Adipose tissue (tissue), 3 donors: ENCODE results near the gene ASTN2. TPM values are rescaled to one million over a fixed set of nuclear protein-coding genes. Genes with fewer than 3 reads are reported as not detected.

Experiments used
- H3K27ac ChIP-seq: one replicate; pipeline ENCODE4 v1.5.1; 2013; ENCODE audit warnings: low read depth, low read length
- WGBS, 3 donors: extraction: QIAGEN DNeasy Blood & Tissue Kit; methylation state at CpG; one replicate each; pipeline ENCODE4 v1.1.7; 2013; 5-methylcytosine and 5-hydroxymethylcytosine counted together
- polyA plus RNA-seq, 3 donors: library from polyadenylated mRNA; stranded (reverse); fragments of 200-250 nt; gene quantifications; one replicate each; pipeline ENCODE4 v1.2.3, GENCODE V29; 2013
- donor health status: healthy with polysubstance abuse.
- donor health status: Bipolar disorder and iron deficiency.
- donor health status: healthy.

ASTN2 gene
- polyA plus RNA-seq, 3 donors = 2.8 to 4.5 (median 3.0) TPM

DNA sequence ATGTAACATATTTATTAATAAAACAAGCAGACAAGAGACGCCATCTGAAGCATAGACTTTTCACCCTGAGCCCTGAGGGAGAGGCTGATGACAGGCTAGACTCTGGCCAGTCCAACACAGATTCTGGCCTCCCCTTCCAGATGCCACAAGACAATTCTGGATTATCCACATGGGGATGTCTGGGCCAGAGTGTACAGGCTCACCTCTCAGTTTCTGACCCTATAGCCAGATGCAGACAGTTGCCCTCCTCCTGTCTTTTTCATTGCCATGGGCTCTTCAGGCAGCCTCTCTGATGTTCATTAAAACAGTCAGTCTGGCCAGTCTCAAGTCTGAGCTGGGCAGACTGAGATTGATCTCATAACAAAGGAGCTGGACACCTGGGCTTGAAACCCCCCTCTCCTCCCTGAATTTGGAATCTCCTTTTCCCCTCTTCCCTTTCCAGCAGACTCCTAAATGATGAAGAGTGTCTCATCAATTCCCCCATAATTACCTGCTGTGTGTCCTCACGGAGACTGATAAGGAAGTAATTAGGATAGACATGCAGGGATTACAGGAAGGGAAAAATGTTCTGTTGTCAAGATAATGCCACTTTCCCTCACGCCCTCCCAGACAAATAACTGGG, 89.6 kb downstream of the ASTN2 start:
- no peak overlapping the region for H3K27ac ChIP-seq
- WGBS, 3 donors = 41 to 67% (median 49%) methylated on average over 3 of the region's 3 CpGs

DNA sequence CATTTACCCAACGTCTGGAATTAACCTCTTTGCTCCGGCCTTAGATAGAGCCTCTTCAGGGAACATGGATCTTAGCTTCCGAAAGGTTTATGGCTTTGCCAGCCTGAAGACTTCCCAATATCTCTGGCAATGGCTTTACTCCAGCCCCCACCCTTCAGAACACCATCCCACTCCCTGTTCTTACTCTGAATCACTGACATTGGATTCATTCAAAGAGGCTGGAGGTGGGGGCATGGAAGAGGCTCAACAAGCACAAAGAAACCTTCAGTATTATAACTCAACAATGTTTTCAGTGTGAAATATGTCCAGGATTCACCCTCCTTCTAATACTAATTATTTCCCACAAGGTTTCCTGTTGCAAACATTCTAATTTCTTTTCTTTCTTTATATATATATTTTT, 91.5 kb downstream of the ASTN2 start:
- H3K27ac ChIP-seq = no peak overlapping the region
- WGBS, 3 donors = 28 to 37% (median 34%) methylated on average over 3 of the region's 3 CpGs

DNA sequence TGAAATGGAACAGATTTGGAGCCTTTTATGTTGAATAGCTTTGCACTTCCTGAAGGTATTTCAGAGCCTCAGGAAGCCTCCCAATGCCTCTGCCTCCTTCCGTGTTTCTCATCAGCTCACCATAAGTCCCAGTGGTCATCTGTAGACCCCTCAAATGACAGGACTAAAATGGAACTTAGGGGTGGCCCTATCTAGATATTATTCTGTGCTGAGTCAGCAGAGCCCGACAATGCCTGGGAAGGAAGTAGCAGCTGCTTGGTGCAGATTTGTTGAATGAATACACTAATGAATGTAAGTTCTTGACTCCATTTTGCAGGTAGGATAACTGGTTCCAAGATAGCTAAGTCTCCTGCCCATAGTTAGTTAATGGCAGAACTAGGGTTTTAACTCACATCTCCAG, 97.7 kb downstream of the ASTN2 start:
- no peak overlapping the region for H3K27ac ChIP-seq
- 39 to 68% (median 47%) methylated on average over 2 of the region's 2 CpGs for WGBS, 3 donors

DNA sequence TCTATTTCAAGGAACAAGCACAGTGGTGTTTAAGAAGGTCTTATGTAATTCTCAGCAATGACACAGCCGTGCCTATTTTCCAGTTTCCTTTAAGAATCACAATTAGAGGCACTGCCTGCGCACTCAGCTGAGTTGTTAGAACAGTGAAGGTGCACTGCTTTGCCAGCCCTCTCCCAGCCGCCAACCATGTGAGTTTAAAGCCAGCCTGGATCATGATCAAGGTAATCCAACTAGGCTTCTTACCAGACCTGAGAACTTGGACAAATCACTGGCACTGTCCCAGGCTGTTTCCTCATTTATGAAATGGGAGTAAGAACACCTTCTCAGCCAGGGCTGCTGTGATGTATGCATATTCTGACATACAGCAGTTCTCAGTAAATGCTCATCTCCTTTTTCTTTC, 99.6 kb downstream of the ASTN2 start:
- H3K27ac ChIP-seq = no peak overlapping the region
- WGBS, 3 donors = 30 to 78% (median 73%) methylated on average over 3 of the region's 3 CpGs

DNA sequence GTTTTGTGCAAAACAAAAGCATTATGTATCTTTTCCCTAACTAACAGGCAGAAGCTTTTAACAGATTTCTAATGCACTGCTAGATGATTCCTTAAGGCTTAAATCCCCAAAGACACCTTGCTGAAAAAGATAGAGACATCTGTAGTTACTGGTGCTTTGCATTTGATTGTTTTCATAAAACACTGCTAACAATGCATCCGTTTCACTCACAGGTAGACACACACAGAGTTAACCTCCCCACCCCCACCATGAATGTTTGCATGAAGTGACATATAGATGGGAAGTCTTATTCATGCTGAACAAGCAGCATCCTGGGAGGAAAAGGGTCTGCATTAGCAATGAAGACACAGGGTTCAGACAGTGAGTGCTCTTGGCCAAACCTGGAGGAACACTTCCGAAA, 100.9 kb downstream of the ASTN2 start:
- no peak overlapping the region for H3K27ac ChIP-seq
- WGBS, 3 donors = 51 to 59% (median 56%) methylated on average over 2 of the region's 2 CpGs

DNA sequence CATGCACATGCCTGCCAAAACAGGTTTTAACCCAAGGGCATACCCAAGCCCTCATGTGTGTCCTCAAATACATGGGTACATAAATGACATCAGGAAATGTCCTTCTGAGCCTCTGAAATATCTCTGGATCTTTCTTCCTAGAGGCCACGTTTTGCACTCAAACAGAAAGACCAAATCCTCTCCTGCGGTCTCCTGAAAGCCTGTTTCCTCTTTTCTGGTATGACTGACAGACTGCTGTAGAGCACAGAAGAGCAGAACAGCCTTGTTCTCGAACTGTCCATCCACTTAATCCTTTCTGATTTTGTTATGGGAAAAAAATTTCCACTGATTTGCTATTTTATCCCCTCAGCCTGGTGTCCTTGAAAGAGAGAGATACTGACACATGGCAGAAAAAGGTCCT, 107.2 kb downstream of the ASTN2 start:
- WGBS, 3 donors = 39 to 67% (median 39%) methylated on average over 3 of the region's 3 CpGs
- no peak overlapping the region for H3K27ac ChIP-seq

DNA sequence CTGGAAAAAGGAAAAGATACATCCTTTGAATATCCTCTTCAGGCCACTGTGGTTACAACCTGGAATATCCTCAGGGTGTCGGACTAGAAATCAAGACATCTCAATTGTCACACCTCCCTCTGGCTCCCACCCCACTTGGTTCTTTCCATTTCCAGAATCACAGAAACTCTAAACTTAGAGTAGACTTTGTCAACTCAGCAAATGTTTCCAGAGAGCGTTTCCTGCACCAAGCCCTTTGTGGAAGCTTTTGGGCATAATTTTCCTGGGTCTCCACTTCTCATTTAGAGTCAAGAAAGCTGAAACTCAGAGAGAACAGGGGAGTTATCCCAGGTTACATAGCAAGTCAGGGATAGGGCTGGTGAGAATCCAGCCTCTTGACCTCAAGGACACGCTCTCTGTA, 108.8 kb downstream of the ASTN2 start:
- 74 to 90% (median 77%) methylated on average over 3 of the region's 3 CpGs for WGBS, 3 donors

DNA sequence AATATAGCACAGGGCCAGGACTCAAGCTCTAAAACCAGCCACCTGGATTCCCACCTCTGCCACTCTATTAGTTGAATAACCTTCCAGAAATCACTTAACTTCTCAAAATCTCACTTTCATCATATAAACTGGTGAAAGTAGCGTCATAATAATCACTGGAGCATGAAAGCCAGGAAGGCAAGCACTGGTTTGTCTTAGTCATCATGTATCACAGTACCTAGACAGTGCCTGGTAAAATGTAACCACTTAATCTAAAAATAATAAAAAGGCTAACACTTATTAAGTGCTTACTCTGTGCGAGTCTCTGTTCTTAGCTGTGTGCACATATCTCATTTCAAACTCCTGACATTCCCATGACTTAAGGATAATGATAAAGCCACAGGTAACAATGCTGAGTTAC, 109.4 kb downstream of the ASTN2 start:
- no peak overlapping the region for H3K27ac ChIP-seq
- WGBS, 3 donors = 69 to 86% (median 78%) methylated on average over 2 of the region's 2 CpGs

More for the DNA sequence above, 108.8 kb downstream of the ASTN2 start:
- H3K27ac ChIP-seq = no peak overlapping the region

DNA sequence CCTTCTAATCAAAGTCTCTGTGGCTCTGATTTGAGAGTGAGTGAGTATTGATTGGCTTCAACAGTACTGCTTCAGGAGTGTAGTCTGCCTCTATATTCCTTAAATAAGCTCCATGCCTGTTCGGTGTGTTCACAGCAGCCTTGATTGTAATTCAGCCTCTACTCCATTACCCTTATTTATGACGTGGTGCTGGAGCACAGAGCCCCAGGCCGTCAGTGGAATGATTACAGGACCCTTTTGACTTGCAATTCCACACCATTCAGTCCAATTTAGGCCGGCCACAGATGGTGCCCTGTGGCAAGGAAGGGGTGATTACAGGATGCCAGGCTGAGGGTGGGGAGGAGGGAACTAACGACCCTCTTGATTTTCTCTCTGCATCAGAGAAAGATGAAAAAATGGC, 110.3 kb downstream of the ASTN2 start:
- H3K27ac ChIP-seq = no peak overlapping the region
- WGBS, 3 donors = 48 to 59% (median 53%) methylated on average over 5 of the region's 5 CpGs

DNA sequence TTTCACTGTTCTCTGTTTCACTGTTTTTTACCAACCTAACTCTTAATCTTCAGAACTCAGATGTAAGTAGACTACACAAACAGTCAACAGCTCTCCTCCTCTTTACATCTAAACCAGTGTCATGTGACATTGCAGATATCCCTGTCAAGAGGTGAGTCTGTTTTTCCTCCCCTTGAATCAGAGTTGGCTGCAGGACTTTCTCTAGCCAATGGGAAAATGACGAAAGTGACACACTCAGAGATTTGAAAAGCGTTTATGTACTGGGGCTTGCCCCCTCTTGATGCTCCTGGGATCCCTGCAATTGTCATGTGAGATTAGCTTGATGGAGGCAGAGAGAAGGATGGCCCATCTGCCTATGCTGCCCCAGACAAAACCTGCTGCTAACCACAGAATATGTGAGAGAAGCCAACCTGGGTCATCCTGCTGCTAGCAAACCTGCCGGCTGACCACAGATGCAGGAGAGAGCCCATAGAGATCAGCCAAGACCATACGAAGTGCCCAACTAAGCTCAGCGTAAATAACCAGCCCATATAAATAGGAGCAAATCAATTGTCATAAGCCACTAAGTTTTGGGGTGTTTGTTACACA, 111.1 kb downstream of the ASTN2 start:
- no peak overlapping the region for H3K27ac ChIP-seq
- 76 to 84% (median 80%) methylated on average over 5 of the region's 5 CpGs for WGBS, 3 donors

DNA sequence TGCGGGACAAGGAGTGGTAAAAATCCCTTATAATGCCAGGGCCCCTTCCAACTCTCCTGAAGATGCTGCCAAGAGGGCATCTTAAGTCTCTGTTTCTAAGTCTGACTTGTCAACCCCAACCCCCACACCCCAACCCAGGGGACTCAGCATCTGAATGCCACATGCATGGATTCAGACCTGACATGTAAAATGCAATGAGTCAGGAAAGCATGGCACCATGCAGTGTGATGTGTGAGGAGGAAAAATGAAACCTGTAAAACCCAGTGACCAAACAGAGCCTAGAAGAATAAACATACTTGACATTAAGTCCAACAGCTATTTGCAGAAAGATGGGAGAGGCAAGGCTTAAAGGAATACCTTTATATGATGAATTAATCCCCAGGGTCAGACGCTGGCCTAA, 112.4 kb downstream of the ASTN2 start:
- WGBS, 3 donors = 70 to 88% (median 70%) methylated on average over 2 of the region's 2 CpGs
- no peak overlapping the region for H3K27ac ChIP-seq

DNA sequence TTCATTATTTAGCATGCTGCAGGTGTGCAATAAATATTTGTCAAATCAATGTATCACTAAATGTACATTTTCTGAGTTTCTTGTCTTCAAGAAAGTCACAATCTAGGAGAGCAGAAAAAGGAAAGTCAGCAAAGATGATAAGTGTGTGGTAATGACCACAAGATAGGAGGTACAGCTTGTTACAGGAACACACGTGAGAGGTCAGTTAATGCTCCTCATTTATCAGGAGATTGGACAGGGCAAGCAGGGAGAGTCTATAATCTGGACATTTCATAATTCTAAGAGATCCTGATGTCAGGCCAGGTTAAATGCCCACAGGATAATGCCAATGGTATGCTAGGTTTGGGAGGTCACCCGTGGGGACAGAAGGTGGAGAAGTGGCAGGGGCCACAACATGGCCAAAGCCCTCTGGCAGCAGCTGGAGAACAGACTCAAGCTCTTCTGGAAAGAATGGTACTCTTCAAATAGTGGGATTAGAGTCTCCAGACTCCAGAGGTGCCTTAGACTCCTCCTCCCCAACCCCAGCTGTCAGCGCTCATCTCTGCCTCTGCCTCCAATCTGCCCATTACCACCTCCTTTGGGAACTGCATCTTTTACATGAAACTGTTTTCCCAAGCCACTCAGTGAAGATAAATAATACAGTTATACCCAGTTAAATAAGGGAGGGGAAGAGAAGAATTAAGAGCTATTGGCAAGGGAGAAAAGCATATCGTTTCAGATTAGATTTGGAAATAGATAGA, 114.3 kb downstream of the ASTN2 start:
- 63 to 70% (median 64%) methylated on average over 4 of the region's 4 CpGs for WGBS, 3 donors
- no peak overlapping the region for H3K27ac ChIP-seq

DNA sequence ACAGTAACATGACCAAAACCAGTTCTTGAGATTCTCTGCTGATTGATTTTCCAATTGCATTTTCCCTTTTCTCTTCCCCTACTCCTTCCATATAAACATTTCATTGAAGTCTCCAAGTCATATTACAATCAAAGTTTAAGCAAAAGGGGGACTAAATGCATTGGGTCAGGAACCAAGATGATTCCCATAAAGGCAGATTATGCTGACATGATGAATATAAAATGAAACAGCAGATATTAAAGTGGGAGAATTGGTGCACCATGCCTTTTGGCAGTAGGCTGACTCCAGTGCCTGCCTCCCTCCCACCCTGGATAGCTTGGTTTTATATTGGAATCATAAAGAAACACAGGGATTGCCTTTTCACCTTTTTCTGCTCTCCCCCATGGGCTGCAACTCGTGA, 118.4 kb downstream of the ASTN2 start:
- 68 to 81% (median 74%) methylated on average over 1 of the region's 1 CpG for WGBS, 3 donors

DNA sequence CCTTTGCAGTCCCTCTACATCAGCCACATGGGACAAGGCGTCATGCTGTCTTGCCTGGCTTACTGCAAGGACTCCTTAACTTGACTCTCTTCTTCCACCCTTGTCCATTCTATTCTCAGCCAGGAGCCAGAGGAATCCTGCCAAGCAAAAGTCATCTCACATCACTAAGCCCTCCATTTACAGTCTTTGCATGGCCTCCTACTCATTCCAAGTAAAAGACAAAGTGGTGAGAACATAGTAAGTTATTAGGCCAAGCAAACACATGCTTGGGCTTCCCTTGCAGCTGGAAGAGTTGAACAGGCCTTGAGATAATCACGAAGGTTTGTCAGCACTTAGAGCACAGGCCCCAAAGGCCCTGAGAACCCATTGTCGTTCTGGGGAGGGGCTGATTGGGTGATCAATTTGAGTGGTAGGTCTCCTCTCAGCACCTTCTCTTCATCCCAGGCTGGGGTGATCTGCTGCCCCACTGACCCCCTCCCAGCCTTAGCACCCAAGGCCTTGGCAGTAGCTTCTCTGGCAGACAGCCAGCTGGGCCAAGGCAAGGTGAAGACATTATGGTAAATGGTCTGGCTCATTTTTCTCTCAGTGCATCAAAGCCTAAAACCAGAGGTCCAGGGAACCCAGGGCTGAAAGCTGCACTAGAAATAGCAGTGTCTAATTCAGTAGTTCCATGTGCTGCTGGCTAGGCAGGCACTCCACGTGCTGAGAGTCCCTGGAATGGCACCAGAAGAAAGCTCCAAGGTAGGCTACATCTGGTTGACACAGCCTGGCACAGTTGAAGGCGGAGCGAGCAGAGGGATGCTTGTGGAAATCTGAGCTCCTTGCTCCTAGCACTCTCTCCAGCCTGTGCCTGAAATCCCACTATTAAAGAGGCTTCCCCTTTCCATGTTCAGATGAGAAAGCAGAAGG, 121.4 kb downstream of the ASTN2 start:
- no peak overlapping the region for H3K27ac ChIP-seq
- 59 to 64% (median 62%) methylated on average over 6 of the region's 6 CpGs for WGBS, 3 donors

More for the DNA sequence above, 118.4 kb downstream of the ASTN2 start:
- no peak overlapping the region for H3K27ac ChIP-seq

DNA sequence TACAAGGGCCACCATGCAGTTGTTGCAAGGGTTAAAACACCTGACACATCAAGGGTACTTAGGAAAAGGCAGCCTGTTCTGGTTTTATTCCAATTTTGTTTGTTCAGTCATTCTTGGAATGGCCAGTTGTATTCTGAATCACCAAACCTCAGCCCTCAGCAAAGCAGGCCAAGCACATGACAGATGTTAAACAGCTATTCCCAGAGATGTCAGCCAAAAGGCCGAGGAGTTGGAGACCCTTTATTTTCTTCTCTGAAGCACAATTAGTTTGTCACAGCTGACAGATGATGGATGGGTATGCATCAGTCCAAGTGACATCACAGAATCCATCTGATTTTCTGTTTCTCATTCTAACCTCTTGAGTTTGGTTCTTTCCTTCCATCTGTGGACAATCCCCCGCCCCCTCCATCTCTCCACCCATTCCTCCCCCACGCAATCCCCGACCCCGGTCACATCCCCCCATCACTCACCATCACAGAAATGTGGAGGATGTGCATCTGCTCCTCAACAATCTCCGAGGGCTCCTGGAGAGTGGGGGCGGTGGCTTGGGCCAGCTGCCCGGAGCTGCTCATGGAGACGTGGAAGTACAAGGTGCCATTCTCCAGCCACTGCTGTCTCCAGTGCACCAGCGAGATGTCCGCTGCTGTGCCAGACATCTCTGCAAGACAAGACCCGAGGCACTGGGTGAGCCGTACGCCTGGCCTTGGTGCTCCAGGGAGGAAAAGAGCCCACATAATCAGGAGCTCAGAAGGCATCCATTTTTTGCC, 123.8 kb downstream of the ASTN2 start:
- 70 to 80% (median 73%) methylated on average over 14 of the region's 14 CpGs for WGBS, 3 donors
- no peak overlapping the region for H3K27ac ChIP-seq

DNA sequence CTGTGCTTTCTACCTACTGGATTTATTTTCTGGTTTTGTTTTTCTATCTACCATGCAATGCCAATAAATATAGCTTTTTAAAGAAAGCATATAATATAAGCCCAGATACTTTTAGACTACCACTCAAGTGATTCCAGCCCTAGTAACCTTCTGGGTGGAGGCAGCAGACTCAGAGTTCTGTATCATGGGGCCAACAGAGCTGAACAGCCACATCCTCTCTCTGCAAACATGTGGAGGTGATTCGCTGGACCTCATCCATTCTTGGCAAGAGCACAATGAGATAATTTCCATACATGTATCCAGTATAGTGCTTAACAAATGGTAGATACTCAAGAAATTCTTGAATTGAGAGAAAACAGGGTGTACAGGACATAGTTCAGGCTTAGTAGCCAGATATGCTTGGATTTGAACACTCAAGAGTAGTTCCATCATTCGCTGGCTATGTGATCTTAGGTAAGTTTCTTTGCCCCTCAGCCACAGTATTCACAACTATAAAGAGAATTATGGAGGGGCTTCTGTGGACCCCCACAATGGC, 124.5 kb downstream of the ASTN2 start:
- no peak overlapping the region for H3K27ac ChIP-seq
- WGBS, 3 donors = 81 to 89% (median 88%) methylated on average over 2 of the region's 2 CpGs

DNA sequence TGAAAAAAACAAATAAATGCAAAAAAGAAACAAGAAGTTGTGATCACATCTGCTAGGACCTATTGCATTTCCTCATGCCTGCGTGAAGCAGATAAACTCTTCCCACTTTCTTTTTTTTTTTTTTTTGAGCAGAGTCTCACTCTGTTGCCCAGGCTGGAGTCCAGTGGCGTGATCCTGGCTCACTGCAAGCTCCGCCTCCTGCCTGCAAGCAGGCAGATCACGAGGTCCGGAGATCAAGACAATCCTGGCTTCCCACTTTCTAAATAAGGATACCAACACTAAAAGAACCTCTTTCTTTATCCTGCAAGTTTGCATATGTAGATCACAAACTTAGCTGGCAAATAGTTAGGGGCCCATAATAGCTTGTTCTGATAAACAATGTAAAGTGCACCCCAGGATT, 128.6 kb downstream of the ASTN2 start:
- 49 to 56% (median 53%) methylated on average over 5 of the region's 5 CpGs for WGBS, 3 donors
- no peak overlapping the region for H3K27ac ChIP-seq

DNA sequence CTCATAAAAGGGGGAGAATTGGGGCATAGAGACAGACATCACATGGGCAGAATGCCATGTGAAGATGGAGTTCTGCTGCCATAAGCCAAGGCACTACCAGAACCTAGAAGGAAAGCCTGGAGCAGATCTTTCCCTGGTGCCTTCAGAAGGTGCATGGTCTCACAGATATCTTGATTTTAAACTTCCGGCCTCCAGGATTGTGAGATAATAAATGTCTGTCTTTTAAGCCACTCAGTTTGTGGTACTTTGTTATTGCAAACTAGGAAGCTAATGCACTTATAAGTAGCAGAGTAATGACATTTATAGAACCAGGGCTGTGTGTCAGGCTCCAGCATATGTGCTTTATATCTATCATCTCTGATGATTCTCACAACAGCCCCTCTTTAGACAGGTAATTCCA, 130.4 kb downstream of the ASTN2 start:
- H3K27ac ChIP-seq = no peak overlapping the region
- WGBS, 3 donors = 81 to 88% (median 86%) methylated on average over 1 of the region's 1 CpG
